Keratinocyte (primary cell): ENCODE data around the gene MAPK1IP1L. TPM values are rescaled to one million over a fixed set of nuclear protein-coding genes. Genes with fewer than 3 reads are reported as not detected.
A peak's percentile ranks its signal among the peaks of the same experiment; 100 is the strongest.

Source experiments
- DNase-seq: peaks from one replicate; pipeline ENCODE4 v3.0.0-alpha.2; 2011; ENCODE audit warnings: low read depth, missing footprints, low spot score
- FAIRE-seq: peaks from 2 replicates; lab custom pipeline; 2011; peaks lifted over from hg19 to GRCh38; lab: Jason Lieb, UNC
- H2AFZ ChIP-seq: 2 replicates; pipeline ENCODE4 v1.6.0; 2012; ENCODE audit warnings: low read length, control low read depth, inconsistent platforms; ENCODE audit not compliant: control insufficient read depth
- H3K27ac ChIP-seq: 2 replicates; pipeline ENCODE4 v1.5.1; 2011; ENCODE audit warnings: low read length; ENCODE audit not compliant: control insufficient read depth, insufficient read depth
- H3K27me3 ChIP-seq: 3 replicates; pipeline ENCODE4 v1.6.0; 2011; ENCODE audit warnings: low read length; ENCODE audit not compliant: control insufficient read depth, insufficient read depth; ENCODE audit errors: extremely low read depth
- H3K36me3 ChIP-seq, 2 experiments: 2 replicates in 1 of 2; 3 replicates in 1 of 2; pipeline ENCODE4 v1.5.1; 2011; ENCODE audit warnings: low read length in 2 of 2, mild to moderate bottlenecking in 1 of 2; ENCODE audit not compliant: control insufficient read depth in 2 of 2, insufficient read depth in 2 of 2; ENCODE audit errors: extremely low read depth in 1 of 2
- H3K4me1 ChIP-seq: 3 replicates; pipeline ENCODE4 v1.5.1; 2011; ENCODE audit warnings: low read length; ENCODE audit not compliant: control insufficient read depth, insufficient read depth; ENCODE audit errors: extremely low read depth
- H3K4me2 ChIP-seq: 3 replicates; pipeline ENCODE4 v1.6.0; 2011; ENCODE audit warnings: low read depth, low read length; ENCODE audit not compliant: control insufficient read depth, insufficient read depth; ENCODE audit errors: extremely low read depth
- H3K4me3 ChIP-seq, 3 experiments: fragments of 200-600 bp in 1 of 3; sonication (generic) in 1 of 3; 2 replicates in 2 of 3; 3 replicates in 1 of 3; pipeline ENCODE4 v1.5.1; 2011 to 2016; ENCODE audit warnings: low read length in 3 of 3, mild to moderate bottlenecking in 3 of 3, control low read depth in 2 of 3, inconsistent platforms in 1 of 3, low read depth in 1 of 3, mixed read lengths in 1 of 3, mixed run types in 1 of 3, moderate library complexity in 1 of 3; ENCODE audit not compliant: control insufficient read depth in 2 of 3, insufficient read depth in 2 of 3; ENCODE audit errors: extremely low read depth in 1 of 3
- H3K79me2 ChIP-seq: 2 replicates; pipeline ENCODE4 v1.6.0; 2012; ENCODE audit warnings: low read length; ENCODE audit not compliant: control insufficient read depth, insufficient read depth
- H3K9ac ChIP-seq: 3 replicates; pipeline ENCODE4 v1.6.0; 2011; ENCODE audit warnings: low read length; ENCODE audit not compliant: control insufficient read depth, insufficient read depth; ENCODE audit errors: extremely low read depth
- H3K9me1 ChIP-seq: 3 replicates; pipeline ENCODE4 v1.6.0; 2011; ENCODE audit warnings: low read length; ENCODE audit not compliant: control insufficient read depth, insufficient read depth; ENCODE audit errors: extremely low read depth
- H3K9me3 ChIP-seq: 2 replicates; pipeline ENCODE4 v1.5.1; 2012; ENCODE audit warnings: low read depth, low read length; ENCODE audit not compliant: control insufficient read depth
- H4K20me1 ChIP-seq: 3 replicates; pipeline ENCODE4 v1.6.0; 2011; ENCODE audit warnings: low read length; ENCODE audit not compliant: control insufficient read depth, insufficient read depth; ENCODE audit errors: extremely low read depth
- CTCF ChIP-seq, 3 experiments: IDR thresholded peaks in 1 of 3; conservative IDR thresholded peaks in 1 of 3; optimal IDR thresholded peaks in 1 of 3; 2 replicates in 2 of 3; 3 replicates in 1 of 3; pipeline versions ENCODE3 to v1.5.1; 2011; ENCODE audit warnings: low read length in 3 of 3, mild to moderate bottlenecking in 3 of 3, moderate library complexity in 2 of 3, control low read depth in 1 of 3, inconsistent platforms in 1 of 3; ENCODE audit not compliant: insufficient read depth in 2 of 3; ENCODE audit errors: extremely low read depth in 1 of 3
- EZH2 ChIP-seq: IDR thresholded peaks from one replicate; pipeline ENCODE4 v1.6.1; 2012; ENCODE audit warnings: inconsistent platforms, mild to moderate bottlenecking, low read length, moderate library complexity
- dilution Hi-C: fragments of 300-500 bp; cut with MboI; formaldehyde crosslinking; loops from one replicate; pipeline ENCODE4 v1.7.0; 2020; ENCODE audit warnings: low sequenced_read_pairs; ENCODE audit not compliant: extremely low pct_ligation_motif_present
- polyA plus RNA-seq, 5 experiments: library from polyadenylated mRNA; depleted of rRNA in 3 of 5; stranded (reverse) in 3 of 5; stranded (forward) in 1 of 5; unstranded in 1 of 5; fragments of >200 nt; gene quantifications; 1 replicate in 1 of 5; 2 replicates in 3 of 5; 3 replicates in 1 of 5; pipeline versions ENCODE4 v1.2.1 to v1.2.3, GENCODE V29; 2011 to 2012; ENCODE audit warnings: missing spikeins in 2 of 5, low read depth in 1 of 5, low replicate concordance in 1 of 5

The MAPK1IP1L gene
- polyA plus RNA-seq, 1 donor (not counting 4 experiments of a cell fraction or from before 2014, with no cell fraction given) = 48.5 TPM

DNA sequence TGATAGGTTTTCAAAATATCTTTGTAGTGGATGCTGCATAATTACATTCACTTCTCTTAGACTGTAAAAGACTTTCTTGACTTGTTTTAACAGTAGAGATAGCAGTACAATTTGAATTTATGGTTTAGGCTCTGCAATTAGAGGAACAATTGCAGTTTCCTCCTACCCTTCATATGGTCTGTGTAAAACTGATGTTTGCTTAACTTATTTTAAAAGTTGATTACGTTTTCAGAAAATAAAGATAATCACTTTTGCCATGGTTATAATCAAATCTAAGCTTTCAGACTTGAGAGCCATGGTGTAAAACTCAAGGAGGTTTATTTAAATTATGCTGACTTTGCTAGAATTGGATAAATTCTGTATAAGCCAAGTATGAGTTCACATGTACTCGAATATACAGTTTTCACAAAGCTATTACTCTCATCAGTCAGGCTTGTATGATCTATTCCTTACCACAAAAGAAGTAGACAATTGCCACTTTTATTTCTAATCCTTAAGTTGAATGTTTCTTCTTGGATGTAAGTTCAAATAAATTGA, 2.5 kb upstream of the MAPK1IP1L start:
- Histone ChIP-seq H3K4me2 (no peak overlapping the region), H3K4me3 (no peak overlapping the region), H3K9me1 (no peaks in the 10 kb centered on the region), H3K36me3 (peaks cover 2 to 5% of the 10 kb centered on the region in 2 experiments), H3K9ac (no peak overlapping the region), H2AFZ (no peak overlapping the region), H3K9me3 (no peaks in the 10 kb centered on the region), H3K4me1 (peaks cover 18% of the 10 kb centered on the region), H3K79me2 (peaks cover 25% of the 10 kb centered on the region), H3K27me3 (no peaks in the 10 kb centered on the region), H4K20me1 (peaks cover 3% of the 10 kb centered on the region), H3K27ac (no peak overlapping the region)
- FAIRE-seq (no peak), DNase-seq (no peak)
- dilution Hi-C loops = no loop called here
- no peak for TF ChIP-seq EZH2
- no peak for TF ChIP-seq CTCF (optimal IDR thresholded peaks at IDR 0.05 in 1 of 3, IDR thresholded peaks at IDR 0.05 in 1 of 3, conservative IDR thresholded peaks at IDR 0.05 in 1 of 3; ENCODE audit: extremely low read depth in 1 of 3, insufficient read depth in 2 of 3, low read length in 3 of 3)

- peak overlapping the region; percentile 89 for H2AFZ ChIP-seq
- peak; percentile 65 for FAIRE-seq
- DNase-seq = no peak
- H3K4me1 ChIP-seq = peaks cover 18% of the 10 kb centered on the region
- H3K79me2 ChIP-seq = peaks cover 45% of the 10 kb centered on the region
- peak overlapping the region; percentile 100 for H3K9ac ChIP-seq
- peaks cover 0 to 12% of the 10 kb centered on the region in 2 experiments for H3K36me3 ChIP-seq
- H4K20me1 ChIP-seq = peaks cover 5% of the 10 kb centered on the region
- no peaks in the 10 kb centered on the region for H3K27me3 ChIP-seq
- TF ChIP-seq EZH2 (no peak), CTCF (optimal IDR thresholded peaks at IDR 0.05 in 1 of 3, IDR thresholded peaks at IDR 0.05 in 1 of 3, conservative IDR thresholded peaks at IDR 0.05 in 1 of 3; ENCODE audit: extremely low read depth in 1 of 3, insufficient read depth in 2 of 3, low read length in 3 of 3) (no peak)
- H3K9me3 ChIP-seq = no peaks in the 10 kb centered on the region
- no peaks in the 10 kb centered on the region for H3K9me1 ChIP-seq
- H3K4me3 ChIP-seq = peak overlapping the region; percentile 20 to 100 (median 97)
- H3K4me2 ChIP-seq = peak overlapping the region; percentile 79
- peak overlapping the region; percentile 99 for H3K27ac ChIP-seq
- dilution Hi-C loops = no loop called here
Observed at GRCh38 chr14:55051165-55051422, 353 bp upstream of the MAPK1IP1L start.
